ENCODE data around the gene CHD5. TPM values are rescaled to one million over a fixed set of nuclear protein-coding genes. Genes with fewer than 3 reads are reported as not detected.
A peak's percentile ranks its signal among the peaks of the same experiment; 100 is the strongest.

The CHD5 gene
- total RNA-seq, 1 experiment from 2014 or later: 6.1 TPM

DNA sequence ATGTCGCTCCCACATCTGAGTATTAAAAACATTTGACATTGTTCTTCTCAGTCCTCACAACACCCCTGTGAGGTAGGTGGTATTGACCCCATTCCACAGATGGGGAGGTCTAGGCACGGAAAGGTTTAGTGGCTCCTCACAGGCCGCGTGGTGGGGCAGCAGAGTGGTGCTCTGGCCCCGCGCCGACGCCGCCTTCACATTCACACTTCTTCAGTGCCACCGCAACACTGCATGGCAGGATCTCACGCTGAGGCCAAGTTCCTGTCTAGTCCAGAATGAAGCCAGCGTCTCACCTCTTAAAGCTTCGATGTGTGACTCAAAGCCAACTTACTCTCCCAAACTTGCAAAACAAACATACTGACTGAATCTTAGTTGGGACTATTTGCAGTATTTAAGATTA lies 43.5 kb upstream of the CHD5 start:
- Histone ChIP-seq H3K79me2 (ENCODE audit: insufficient read depth, low read length) (peaks cover 55% of the 10 kb centered on the region), H3K27me3 (ENCODE audit: insufficient read depth, low read length) (no peaks in the 10 kb centered on the region), H3K36me3 (ENCODE audit: control insufficient read depth in 1 of 2, insufficient read depth in 2 of 2, low read length in 2 of 2) (peaks cover 5 to 39% of the 10 kb centered on the region in 2 experiments; a peak in 3 of 4 replicates), H3K9me2 (ENCODE audit: insufficient read depth) (no peaks in the 10 kb centered on the region), H4K20me1 (ENCODE audit: insufficient read depth) (no peaks in the 10 kb centered on the region; the same call in 1 of the 2 replicates), H3K4me1 (ENCODE audit: control insufficient read depth in 1 of 2, insufficient read depth in 2 of 2, low read length in 2 of 2) (peaks cover 76 to 85% of the 10 kb centered on the region in 2 experiments), H3K9me3 (ENCODE audit: control insufficient read depth in 1 of 2, insufficient read depth in 1 of 2, low read depth in 1 of 2, low read length in 2 of 2) (no peaks in the 10 kb centered on the region), H3K4me3 (replicated peaks in 1 of 2; ENCODE audit: low read depth in 1 of 2, low read length in 2 of 2) (no peak overlapping the region), H3K9ac (ENCODE audit: low read length) (peak overlapping the region; percentile 53; the same call in 1 of the 2 replicates), H3K4me2 (ENCODE audit: low read length) (no peak overlapping the region), H2AFZ (ENCODE audit: low read depth, low read length, poor library complexity, severe bottlenecking) (no peak overlapping the region), H3K27ac (ENCODE audit: low read depth, low read length) (peak overlapping the region; percentile 73)
- DNase-seq (ENCODE audit: low read depth, low spot score) (no peak), ATAC-seq (no peak)
- TF ChIP-seq ZNF274 (IDR thresholded peaks at IDR 0.05; ENCODE audit: low read depth, low read length) (no peak), EZH2phosphoT487 (IDR thresholded peaks at IDR 0.05; ENCODE audit: borderline replicate concordance) (no peak), EZH2 (IDR thresholded peaks at IDR 0.05) (no peak), CEBPB (IDR thresholded peaks at IDR 0.05; ENCODE audit: low read depth) (no peak), TCF7L2 (IDR thresholded peaks at IDR 0.05; ENCODE audit: borderline replicate concordance, extremely low read depth, insufficient read depth, insufficient read length) (no peak)
- TF ChIP-seq, protein P1, sequence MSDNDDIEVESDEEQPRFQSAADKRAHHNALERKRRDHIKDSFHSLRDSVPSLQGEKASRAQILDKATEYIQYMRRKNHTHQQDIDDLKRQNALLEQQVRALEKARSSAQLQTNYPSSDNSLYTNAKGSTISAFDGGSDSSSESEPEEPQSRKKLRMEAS (IDR thresholded peaks at IDR 0.05): no peak
- RAD21 ChIA-PET (ENCODE audit: low non-redundant PET in 1 of 2, low total read pairs in 2 of 2, uncharacterized antibody in 2 of 2, unreplicated experiment in 2 of 2): no interaction called here
- intact Hi-C loops (cut with micrococcal nuclease): no loop called here
- CTCF ChIA-PET: interaction anchor here (6.5 kb wide), 1 partner anchor 18 kb away, joined by 44 read pairs; the partner anchor contains the start of gene RNF207
- POLR2A ChIA-PET: interaction anchor here (0.9 kb wide), 1 partner anchor 19 kb away, joined by 5 read pairs; no protein-coding TSS in a partner anchor
- TSS peak; percentile 33 for BruUV-seq (replicated peaks)

DNA sequence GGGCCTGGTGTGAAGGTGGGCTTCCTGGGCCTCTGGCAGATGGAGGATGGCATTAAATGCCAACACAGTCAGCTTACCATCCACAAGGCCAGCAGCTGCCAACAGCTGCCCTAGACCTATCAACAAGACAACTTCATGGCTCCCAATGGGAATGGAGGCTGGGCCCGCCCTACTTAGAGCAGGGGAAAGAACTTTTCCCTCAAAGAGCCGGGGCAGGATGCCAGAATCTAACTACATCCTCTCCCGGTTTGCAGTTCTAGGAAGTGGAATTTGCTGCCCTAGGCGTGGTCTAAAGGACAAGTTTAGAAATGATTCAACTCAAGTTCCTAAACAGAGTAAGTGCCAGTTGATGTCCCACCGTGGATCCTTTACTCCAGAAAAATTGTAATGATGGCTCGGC lies 42.5 kb upstream of the CHD5 start:
- no peaks in the 10 kb centered on the region for H3K9me2 ChIP-seq (ENCODE audit: insufficient read depth)
- ChIA-PET CTCF (interaction anchor here (6.5 kb wide), 1 partner anchor 17 kb away, joined by 44 read pairs; the partner anchor contains the start of gene RNF207), RAD21 (ENCODE audit: low non-redundant PET in 1 of 2, low total read pairs in 2 of 2, uncharacterized antibody in 2 of 2, unreplicated experiment in 2 of 2) (no interaction called here), POLR2A (interaction anchor here (1.3 kb wide), 2 partner anchors 16 to 18 kb away, joined by 4 to 5 read pairs; partner anchors contain the start of gene RNF207)
- H2AFZ ChIP-seq (ENCODE audit: low read depth, low read length, poor library complexity, severe bottlenecking): no peak overlapping the region
- H3K9ac ChIP-seq (ENCODE audit: low read length): no peak overlapping the region; the same call in 1 of the 2 replicates
- peak overlapping the region; percentile 55 for H3K27ac ChIP-seq (ENCODE audit: low read depth, low read length)
- BruUV-seq (replicated peaks): no TSS peak
- no peaks in the 10 kb centered on the region for H3K9me3 ChIP-seq (ENCODE audit: control insufficient read depth in 1 of 2, insufficient read depth in 1 of 2, low read depth in 1 of 2, low read length in 2 of 2)
- H3K27me3 ChIP-seq (ENCODE audit: insufficient read depth, low read length): no peaks in the 10 kb centered on the region
- no peak overlapping the region for H3K4me3 ChIP-seq (replicated peaks in 1 of 2; ENCODE audit: low read depth in 1 of 2, low read length in 2 of 2)
- H3K36me3 ChIP-seq (ENCODE audit: control insufficient read depth in 1 of 2, insufficient read depth in 2 of 2, low read length in 2 of 2): peaks cover 7 to 41% of the 10 kb centered on the region in 2 experiments; a peak in 3 of 4 replicates
- H3K4me2 ChIP-seq (ENCODE audit: low read length): peak overlapping the region; percentile 42
- DNase-seq (ENCODE audit: low read depth, low spot score) (no peak), ATAC-seq (no peak)
- peaks cover 80 to 93% of the 10 kb centered on the region in 2 experiments for H3K4me1 ChIP-seq (ENCODE audit: control insufficient read depth in 1 of 2, insufficient read depth in 2 of 2, low read length in 2 of 2)
- intact Hi-C loops (cut with micrococcal nuclease): no loop called here
- no peaks in the 10 kb centered on the region; the same call in 1 of the 2 replicates for H4K20me1 ChIP-seq (ENCODE audit: insufficient read depth)
- peaks cover 48% of the 10 kb centered on the region for H3K79me2 ChIP-seq (ENCODE audit: insufficient read depth, low read length)
- TF ChIP-seq FOSL1 (IDR thresholded peaks at IDR 0.05; ENCODE audit: low read depth): no peak
- TF ChIP-seq JUND (IDR thresholded peaks at IDR 0.05): 0 out of 2 replicates have a peak, but pooled peaks have one; percentile 1
- no peak for TF ChIP-seq CEBPB (IDR thresholded peaks at IDR 0.05; ENCODE audit: low read depth)
- TF ChIP-seq POLR2AphosphoS5 (IDR thresholded peaks at IDR 0.05; ENCODE audit: low read depth, low read length): peak; percentile 9; the same call in 1 of the 2 replicates
